GM12864 (cell line): Measurements from ENCODE around the gene CCIN.

ENCODE experiments used
- DNase-seq: peaks from one replicate; pipeline ENCODE4 v3.0.0-alpha.2; 2011; ENCODE audit warnings: low read depth
- H3K4me3 ChIP-seq: 2 replicates; pipeline ENCODE4 v1.5.1; 2011; ENCODE audit warnings: mild to moderate bottlenecking, low read depth, low read length, control low read depth
- CTCF ChIP-seq: IDR thresholded peaks from 2 replicates; pipeline ENCODE4 v1.5.1; 2011; ENCODE audit warnings: low read depth, mild to moderate bottlenecking, moderate library complexity, low read length, control low read depth, inconsistent platforms; ENCODE audit errors: missing control alignments

Gene CCIN

GRCh38 chr9:36169166-36169565 lies at the start of gene CCIN:
Gene CCIN, plus strand, starts transcription at chr9:36169388. Its CDS starts 115 bp downstream, at chr9:36169503.
- no peak within 1 kb of the TSS for H3K4me3 ChIP-seq
- DNase-seq, result no peak
- no peak for TF ChIP-seq CTCF

- H3K4me3 ChIP-seq, result no peak overlapping the region
- no peak for TF ChIP-seq CTCF
- no peak for DNase-seq
Measured at GRCh38 chr9:36119476-36119875, 49.7 kb upstream of the CCIN start.

- H3K4me3 ChIP-seq, result no peak overlapping the region
- no peak for TF ChIP-seq CTCF
- no peak for DNase-seq
Measured at GRCh38 chr9:36120705-36121104, 48.5 kb upstream of the CCIN start.

GRCh38 chr9:36121971-36122370 lies 47.2 kb upstream of the CCIN start:
- no peak for TF ChIP-seq CTCF
- no peak overlapping the region for H3K4me3 ChIP-seq
- DNase-seq, result no peak

GRCh38 chr9:36123515-36123914 lies 45.7 kb upstream of the CCIN start:
- no peak for TF ChIP-seq CTCF
- H3K4me3 ChIP-seq, result no peak overlapping the region
- DNase-seq, result no peak

GRCh38 chr9:36125062-36125855 lies 43.9 kb upstream of the CCIN start:
- TF ChIP-seq CTCF, result no peak
- no peak overlapping the region for H3K4me3 ChIP-seq
- no peak for DNase-seq
